GM18511 (cell line): ENCODE results near the gene TRIM60.
"Not testable (repeated sequence)": the region's sequence is repeated elsewhere in the genome, so short reads cannot be mapped to it uniquely, and the experiment has no call there.

ENCODE experiments used
- ATAC-seq: cut with Tn5 transposase; IDR thresholded peaks from one replicate; pipeline ENCODE4 v1.9.1; 2021; ENCODE audit warnings: mild to moderate bottlenecking, moderate library complexity; ENCODE audit not compliant: unreplicated experiment

Gene TRIM60

GRCh38 chr4:165031436-165032211 is at the start of gene TRIM60:
Gene TRIM60 (plus strand): TSS chr4:165031999. CDS start chr4:165040073, 8,074 bp downstream.
- ATAC-seq: no peak

GRCh38 chr4:164989471-164989870 is 42.3 kb upstream of the TRIM60 start:
- no peak for ATAC-seq

- ATAC-seq: not testable (repeated sequence)
Observed at GRCh38 chr4:164990786-164991185, 41.0 kb upstream of the TRIM60 start.

GRCh38 chr4:164996123-164996522 is 35.7 kb upstream of the TRIM60 start:
- not testable (repeated sequence) for ATAC-seq

GRCh38 chr4:164997324-164997723 is 34.5 kb upstream of the TRIM60 start:
- ATAC-seq: peak; percentile 67

- ATAC-seq: no peak
Observed at GRCh38 chr4:164997941-164998340, 33.9 kb upstream of the TRIM60 start.

GRCh38 chr4:164998526-164999080 is 33.2 kb upstream of the TRIM60 start:
- not testable (repeated sequence) for ATAC-seq

GRCh38 chr4:165001957-165002356 is 29.8 kb upstream of the TRIM60 start:
- not testable (repeated sequence) for ATAC-seq

GRCh38 chr4:165005352-165005925 is 26.4 kb upstream of the TRIM60 start:
- ATAC-seq: no peak

- no peak for ATAC-seq
Observed at GRCh38 chr4:165006456-165006855, 25.3 kb upstream of the TRIM60 start.

GRCh38 chr4:165006886-165007285 is 24.9 kb upstream of the TRIM60 start:
- ATAC-seq: no peak

- peak; percentile 53 for ATAC-seq
Observed at GRCh38 chr4:165009493-165010227, 22.1 kb upstream of the TRIM60 start.

- no peak for ATAC-seq
Observed at GRCh38 chr4:165010487-165010886, 21.3 kb upstream of the TRIM60 start.

GRCh38 chr4:165010991-165011390 is 20.8 kb upstream of the TRIM60 start:
- no peak for ATAC-seq

GRCh38 chr4:165011403-165011802 is 20.4 kb upstream of the TRIM60 start:
- no peak for ATAC-seq

- no peak for ATAC-seq
Observed at GRCh38 chr4:165013691-165014090, 18.1 kb upstream of the TRIM60 start.

- ATAC-seq: no peak
Observed at GRCh38 chr4:165016971-165017370, 14.8 kb upstream of the TRIM60 start.

GRCh38 chr4:165019995-165020394 is 11.8 kb upstream of the TRIM60 start:
- ATAC-seq: not testable (repeated sequence)

- ATAC-seq: not testable (repeated sequence)
Observed at GRCh38 chr4:165025782-165026181, 6.0 kb upstream of the TRIM60 start.

- no peak for ATAC-seq
Observed at GRCh38 chr4:165027762-165028402, 3.9 kb upstream of the TRIM60 start.

- no peak for ATAC-seq
Observed at GRCh38 chr4:165048170-165048569, 16.4 kb downstream of the TRIM60 start.
